HG03135 (cell line): ENCODE measurements around the gene ZNF282.
A peak's percentile ranks its signal among the peaks of the same experiment; 100 is the strongest.
"Not testable (repeated sequence)": the region's sequence is repeated elsewhere in the genome, so short reads cannot be mapped to it uniquely, and the experiment has no call there.

Source experiments
- ATAC-seq: cut with Tn5 transposase; IDR thresholded peaks from one replicate; pipeline ENCODE4 v1.9.1; 2021; ENCODE audit warnings: mild to moderate bottlenecking, moderate library complexity; ENCODE audit not compliant: unreplicated experiment

Gene ZNF282

GRCh38 chr7:149223176-149223575, 27.8 kb downstream of the ZNF282 start:
- ATAC-seq, result no peak

DNA sequence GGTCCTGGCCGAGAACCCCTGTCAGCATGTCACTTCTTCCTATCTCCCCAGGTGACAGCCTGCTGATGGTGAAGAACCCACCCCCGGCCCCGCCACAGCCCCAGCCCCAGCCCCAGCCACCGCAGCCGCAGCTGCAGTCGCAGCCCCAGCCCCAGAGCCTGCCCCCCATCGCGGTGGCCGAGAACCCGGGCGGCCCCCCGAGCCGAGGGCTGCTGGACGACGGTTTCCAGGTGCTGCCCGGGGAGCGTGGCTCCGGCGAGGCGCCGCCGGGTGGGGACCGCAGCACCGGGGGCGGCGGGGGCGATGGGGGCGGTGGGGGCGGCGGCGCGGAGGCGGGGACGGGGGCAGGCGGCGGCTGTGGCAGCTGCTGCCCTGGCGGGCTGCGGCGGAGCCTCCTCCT, 28.4 kb downstream of the ZNF282 start:
- ATAC-seq, result no peak

- ATAC-seq, result no peak
Measured at GRCh38 chr7:149224352-149224751, 29.0 kb downstream of the ZNF282 start.

- ATAC-seq, result no peak
Measured at GRCh38 chr7:149225106-149225505, 29.8 kb downstream of the ZNF282 start.

- ATAC-seq, result no peak
Measured at GRCh38 chr7:149225656-149226055, 30.3 kb downstream of the ZNF282 start.

- not testable (repeated sequence) for ATAC-seq
Measured at GRCh38 chr7:149226366-149226765, 31.0 kb downstream of the ZNF282 start.

- no peak for ATAC-seq
Measured at GRCh38 chr7:149226840-149227494, 31.6 kb downstream of the ZNF282 start.

- ATAC-seq, result no peak
Measured at GRCh38 chr7:149228831-149229471, 33.6 kb downstream of the ZNF282 start.

DNA sequence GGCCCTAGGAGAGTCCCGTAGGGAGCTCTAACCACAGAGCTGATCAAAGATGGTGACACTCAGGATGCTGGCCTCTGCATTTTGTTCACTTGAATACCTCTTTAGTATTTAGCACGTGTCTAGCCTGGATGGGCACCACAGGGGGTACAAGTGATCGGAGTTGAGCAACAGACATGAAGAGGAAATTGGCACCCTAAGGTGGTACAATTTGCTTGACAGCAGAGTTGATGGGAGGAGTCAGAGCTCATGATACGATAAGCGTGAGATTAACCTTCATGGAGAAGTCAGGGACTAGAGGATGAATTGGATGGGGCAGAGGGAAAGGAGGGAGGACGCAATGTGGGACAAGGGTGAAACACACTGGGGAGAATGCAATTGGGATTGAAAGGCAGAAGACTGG, 34.2 kb downstream of the ZNF282 start:
- ATAC-seq, result no peak

DNA sequence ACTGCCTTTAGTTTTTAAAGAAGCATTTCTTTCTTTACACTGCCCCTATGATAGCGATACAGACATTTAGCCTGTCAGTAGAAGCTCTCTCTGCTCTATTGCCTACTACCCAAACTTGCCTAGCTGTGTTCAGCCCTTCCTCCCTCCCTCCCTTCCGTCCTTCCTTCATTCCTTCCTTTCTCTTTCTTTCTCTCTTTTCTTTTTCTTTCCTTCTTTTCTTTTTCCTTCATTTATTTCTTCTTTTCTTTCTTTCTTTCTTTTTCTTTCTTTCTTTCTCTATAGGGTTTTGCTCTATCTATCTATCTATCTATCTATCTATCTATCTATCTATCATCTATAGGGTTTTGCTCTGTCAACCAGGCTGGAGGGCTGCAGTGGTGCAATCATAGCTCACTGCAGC, 37.0 kb downstream of the ZNF282 start:
- no peak for ATAC-seq

GRCh38 chr7:149233655-149234204, 38.4 kb downstream of the ZNF282 start:
- not testable (repeated sequence) for ATAC-seq

DNA sequence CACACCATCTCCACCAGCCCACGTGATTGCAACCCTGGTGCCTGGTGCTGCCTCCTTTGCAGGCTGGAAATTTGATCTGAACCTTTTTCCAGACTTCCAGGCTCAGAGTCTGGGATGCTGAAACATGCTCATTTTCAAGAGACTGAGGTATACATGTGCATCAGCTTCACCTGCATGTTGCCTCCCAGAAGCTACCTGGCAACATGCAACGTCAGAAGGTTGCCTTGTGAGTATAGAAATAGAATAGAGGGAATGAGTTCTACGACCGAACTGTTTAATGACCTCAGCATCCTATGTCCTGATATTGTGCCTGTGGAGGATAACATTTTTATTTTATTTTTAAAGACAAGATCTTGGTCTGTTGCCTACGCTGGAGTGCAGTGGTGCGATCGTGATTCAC, 42.2 kb downstream of the ZNF282 start:
- no peak for ATAC-seq

DNA sequence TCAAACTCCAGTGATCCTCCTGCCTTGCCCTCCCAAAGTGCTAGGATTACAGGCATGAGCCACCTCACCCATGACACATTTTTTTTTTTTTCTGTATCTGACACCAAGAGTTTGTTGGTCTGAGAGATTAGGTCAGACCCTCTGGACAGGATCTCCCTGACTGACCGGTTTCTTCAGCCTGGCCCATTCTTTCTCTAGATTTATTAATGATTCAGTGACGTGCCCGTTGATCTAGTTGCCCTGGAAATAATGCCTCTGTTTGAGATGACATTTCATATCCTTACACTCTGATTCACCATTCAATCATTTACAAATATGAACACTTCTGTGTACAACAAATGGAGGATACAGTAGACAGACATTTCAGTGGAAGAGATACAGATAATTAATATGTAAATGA, 42.7 kb downstream of the ZNF282 start:
- ATAC-seq, result no peak

DNA sequence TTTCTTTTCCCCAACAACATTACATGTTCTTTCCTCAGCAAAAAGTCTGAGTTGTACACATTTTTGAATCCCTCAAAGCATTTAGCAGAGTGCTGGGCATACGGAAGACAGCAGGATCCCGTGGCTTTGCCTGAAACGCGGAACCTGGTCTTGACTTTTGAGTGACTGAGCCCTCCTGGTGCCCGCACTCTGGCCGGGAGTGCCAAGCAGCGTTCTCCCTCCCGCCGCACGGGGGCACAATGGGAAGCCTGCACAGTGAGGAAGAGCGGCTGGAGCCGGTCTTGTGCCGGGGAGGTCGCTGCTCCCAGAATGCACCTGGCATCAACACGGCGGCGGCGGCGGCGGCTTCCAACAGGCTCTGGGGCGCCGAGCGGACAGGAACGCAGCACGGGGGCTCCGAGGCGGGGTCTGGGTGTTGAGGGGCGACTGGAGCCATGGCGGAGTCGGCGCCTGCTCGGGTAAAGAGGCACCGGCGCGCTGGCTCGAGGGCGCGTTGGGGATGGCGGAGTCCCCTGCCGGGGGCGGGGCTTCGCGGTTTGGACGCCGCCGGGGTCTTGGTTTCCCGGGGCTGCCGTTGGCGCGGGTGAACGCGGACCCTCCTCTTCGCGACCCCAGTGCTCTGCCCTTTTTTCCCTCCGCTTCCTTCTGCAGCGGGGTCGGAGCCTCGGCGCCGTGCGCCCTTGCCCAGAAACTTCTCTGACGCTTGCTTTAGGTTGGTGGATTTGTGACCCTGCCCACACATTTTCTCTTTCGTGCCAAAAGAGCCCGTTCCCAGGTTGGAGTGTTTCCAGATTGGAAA, 44.2 kb downstream of the ZNF282 start, which contains the start of gene ZNF212:
Gene ZNF212 (plus strand): TSS at position 307 of the 799 bp plus-strand sequence. CDS start 128 bp downstream, at position 435.
- peak; percentile 99 for ATAC-seq

- no peak for ATAC-seq
Measured at GRCh38 chr7:149240637-149241036, 45.3 kb downstream of the ZNF282 start.

DNA sequence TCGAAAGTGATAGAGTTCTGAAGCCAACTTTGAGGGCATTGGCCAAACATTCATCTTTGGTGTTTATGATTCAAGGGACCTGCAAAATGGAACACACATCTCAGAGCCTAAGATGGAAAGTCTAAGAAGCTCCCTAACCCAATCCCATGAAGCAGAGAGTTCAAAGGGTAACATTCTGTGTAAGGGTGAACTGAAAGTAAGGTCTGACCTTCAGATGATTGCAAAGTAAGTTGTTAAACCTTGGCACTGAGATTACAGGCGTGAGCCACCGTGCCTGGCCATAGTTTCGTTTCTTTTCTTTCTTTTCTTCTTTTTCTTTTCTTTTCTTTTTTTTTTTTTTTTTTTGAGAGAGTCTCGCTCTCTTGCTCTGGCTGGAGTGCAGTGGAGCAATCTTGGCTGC, 46.4 kb downstream of the ZNF282 start:
- ATAC-seq, result no peak

DNA sequence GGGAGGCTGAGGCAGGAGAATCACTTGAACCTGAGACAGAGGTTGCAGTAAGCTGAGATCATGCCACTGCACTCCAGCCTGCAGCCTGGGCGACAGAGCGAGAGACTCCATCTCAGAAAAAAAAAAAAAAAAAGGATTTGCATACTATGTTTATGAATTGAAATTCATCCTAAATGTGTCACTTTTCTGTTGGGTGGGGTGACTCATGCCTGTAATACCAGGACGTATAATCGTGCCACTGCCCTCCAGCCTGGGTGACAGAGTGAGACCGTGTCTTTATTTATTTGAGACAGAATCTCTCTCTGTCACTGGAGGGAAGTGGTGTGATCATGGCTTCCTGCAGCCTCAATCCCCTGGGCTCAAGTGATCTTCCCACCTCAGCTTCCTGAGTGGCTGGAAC, 49.9 kb downstream of the ZNF282 start:
- no peak for ATAC-seq

GRCh38 chr7:149245744-149246143, 50.4 kb downstream of the ZNF282 start:
- no peak for ATAC-seq

DNA sequence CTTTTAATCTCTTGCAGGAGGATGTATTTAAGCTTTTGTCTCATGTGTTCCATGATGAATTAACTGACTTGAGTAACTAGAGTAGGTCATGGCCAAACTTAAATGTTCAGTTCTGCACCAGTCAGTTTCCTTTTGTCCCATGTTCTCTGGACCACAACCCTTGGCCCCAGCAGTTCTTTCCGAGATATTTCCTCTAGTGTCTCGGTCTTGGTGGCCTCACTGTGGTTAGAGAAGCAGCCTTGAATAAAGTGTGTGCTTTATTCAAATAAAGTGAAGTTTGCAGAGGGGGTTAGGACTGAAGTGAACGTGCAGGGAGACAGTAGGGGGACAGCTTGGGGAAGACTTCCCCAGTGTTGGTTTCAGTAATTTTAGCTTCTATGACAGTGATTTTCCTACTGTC, 53.4 kb downstream of the ZNF282 start:
- no peak for ATAC-seq

DNA sequence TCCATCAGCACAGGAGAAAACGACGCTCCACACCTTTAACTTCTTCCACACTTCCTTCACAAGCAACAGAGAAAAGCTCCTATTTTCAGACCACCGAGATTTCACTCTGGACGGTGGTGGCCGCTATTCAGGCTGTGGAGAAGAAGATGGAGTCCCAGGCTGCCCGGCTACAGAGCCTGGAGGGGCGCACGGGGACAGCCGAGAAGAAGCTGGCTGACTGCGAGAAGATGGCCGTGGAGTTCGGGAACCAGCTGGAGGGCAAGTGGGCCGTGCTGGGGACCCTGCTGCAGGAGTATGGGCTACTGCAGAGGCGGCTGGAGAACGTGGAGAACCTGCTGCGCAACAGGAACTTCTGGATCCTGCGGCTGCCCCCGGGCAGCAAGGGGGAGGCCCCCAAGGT, 54.8 kb downstream of the ZNF282 start:
- ATAC-seq, result not testable (repeated sequence)

DNA sequence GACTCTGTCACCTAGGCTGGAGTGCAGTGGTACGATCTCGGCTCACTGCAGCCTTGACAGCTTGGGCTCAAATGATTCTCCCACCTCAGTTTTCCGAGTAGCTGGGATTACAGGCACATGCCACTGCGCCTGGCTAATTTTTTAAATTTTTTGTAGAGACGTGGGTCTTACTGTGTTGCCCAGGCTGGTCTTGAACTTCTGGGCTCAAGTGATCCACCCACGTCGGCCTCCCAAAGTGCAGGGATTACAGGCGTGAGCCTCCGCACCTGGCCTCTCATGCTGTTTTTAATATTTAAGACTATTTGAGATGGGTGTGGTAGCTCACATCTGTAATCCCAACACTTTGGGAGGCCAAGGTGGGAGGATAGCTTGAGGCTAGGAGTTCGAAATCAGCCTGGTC, 56.2 kb downstream of the ZNF282 start:
- ATAC-seq, result not testable (repeated sequence)

- ATAC-seq, result no peak
Measured at GRCh38 chr7:149252378-149252777, 57.0 kb downstream of the ZNF282 start.
